WTC11 (cell line): ENCODE results near the gene GPR3. TPM values are rescaled to one million over a fixed set of nuclear protein-coding genes. Genes with fewer than 3 reads are reported as not detected.

Experiments
- ATAC-seq: fragments of 200-7000 bp; cut with Tn5 transposase; 2 replicates; pipeline ENCODE4 v1.10.0; 2021; ENCODE audit warnings: mild to moderate bottlenecking, moderate library complexity
- CTCF ChIA-PET: fragments of 300-600 bp; sonication (Branson Sonifier 250); formaldehyde crosslinking; loops from one replicate; lab custom pipeline; 2021; ENCODE audit warnings: antibody characterized with exemption; lab: Charles Lee
- POLR2A ChIA-PET: fragments of 350-600 bp; sonication (Branson Sonifier 250); formaldehyde crosslinking; loops from one replicate; lab custom pipeline; 2021; ENCODE audit warnings: antibody characterized with exemption; lab: Charles Lee
- DNase-seq: peaks from one replicate; pipeline ENCODE4 v3.0.0; 2021; ENCODE audit warnings: low spot score
- H3K27ac Mint-ChIP-seq: 2 replicates; pipeline ENCODE4 v1.8.0; 2021; ENCODE audit warnings: mixed read lengths
- H3K27me3 Mint-ChIP-seq: 2 replicates; pipeline ENCODE4 v1.8.0; 2021; ENCODE audit warnings: low read depth, mild to moderate bottlenecking, moderate library complexity, mixed read lengths
- H3K36me3 Mint-ChIP-seq: 2 replicates; pipeline ENCODE4 v1.8.0; 2021; ENCODE audit warnings: mixed read lengths
- H3K4me1 Mint-ChIP-seq: 2 replicates; pipeline ENCODE4 v1.8.0; 2022; ENCODE audit warnings: mixed read lengths
- H3K4me3 Mint-ChIP-seq: 2 replicates; pipeline ENCODE4 v1.8.0; 2021; ENCODE audit warnings: mild to moderate bottlenecking, moderate library complexity, mixed read lengths
- H3K9me3 Mint-ChIP-seq: 2 replicates; pipeline ENCODE4 v1.8.0; 2021; ENCODE audit warnings: mixed read lengths
- CBFB ChIP-seq: sonication (generic); formaldehyde crosslinking; IDR thresholded peaks from 2 replicates; pipeline ENCODE4 v1.8.1; 2022; ENCODE audit warnings: mild to moderate bottlenecking, low read depth, missing genetic modification reagents
- CREM ChIP-seq: sonication (generic); formaldehyde crosslinking; IDR thresholded peaks from 2 replicates; pipeline ENCODE4 v1.8.1; 2022; ENCODE audit warnings: mild to moderate bottlenecking, missing genetic modification reagents, moderate library complexity
- ELF4 ChIP-seq: sonication (generic); formaldehyde crosslinking; IDR thresholded peaks from 2 replicates; pipeline ENCODE4 v1.8.1; 2022; ENCODE audit warnings: low read depth, mild to moderate bottlenecking, moderate library complexity, missing genetic modification reagents
- GTF2I ChIP-seq: fragments of 250-450 bp; sonication (Bioruptor Pico); conservative IDR thresholded peaks from 2 replicates; pipeline ENCODE4 v1.4.0; 2021; ENCODE audit warnings: mild to moderate bottlenecking
- IRF2 ChIP-seq: sonication (generic); formaldehyde crosslinking; IDR thresholded peaks from 2 replicates; pipeline ENCODE4 v1.8.0; 2022; ENCODE audit warnings: low read depth, missing genetic modification reagents, borderline replicate concordance
- JUN ChIP-seq: sonication (generic); formaldehyde crosslinking; IDR thresholded peaks from 2 replicates; pipeline ENCODE4 v1.8.0; 2023; ENCODE audit warnings: mild to moderate bottlenecking, missing genetic modification reagents
- MXD4 ChIP-seq: fragments of 250-450 bp; sonication (Bioruptor Pico); IDR thresholded peaks from 2 replicates; pipeline ENCODE4 v1.8.0; 2021; ENCODE audit warnings: mild to moderate bottlenecking, moderate library complexity, borderline replicate concordance
- PRRX2 ChIP-seq: fragments of 250-450 bp; sonication (Bioruptor Pico); IDR thresholded peaks from 2 replicates; pipeline ENCODE4 v1.8.0; 2021; ENCODE audit warnings: mild to moderate bottlenecking
- RELA ChIP-seq: sonication (generic); formaldehyde crosslinking; IDR thresholded peaks from 2 replicates; pipeline ENCODE4 v1.8.1; 2022; ENCODE audit warnings: missing genetic modification reagents, mild to moderate bottlenecking, borderline replicate concordance
- RORB ChIP-seq: fragments of 250-450 bp; sonication (Bioruptor Pico); IDR thresholded peaks from 2 replicates; pipeline ENCODE4 v1.9.0; 2021; ENCODE audit warnings: mild to moderate bottlenecking
- TEAD4 ChIP-seq: sonication (generic); formaldehyde crosslinking; IDR thresholded peaks from 2 replicates; pipeline ENCODE4 v1.8.0; 2022; ENCODE audit warnings: mild to moderate bottlenecking, missing genetic modification reagents
- ZBTB21 ChIP-seq: sonication (generic); formaldehyde crosslinking; IDR thresholded peaks from 2 replicates; pipeline ENCODE4 v1.8.1; 2023; ENCODE audit warnings: mild to moderate bottlenecking, missing genetic modification reagents, borderline replicate concordance
- ZNF232 ChIP-seq: sonication (generic); formaldehyde crosslinking; IDR thresholded peaks from 2 replicates; pipeline ENCODE4 v1.8.0; 2022; ENCODE audit warnings: mild to moderate bottlenecking, missing genetic modification reagents
- ZNF423 ChIP-seq: fragments of 250-450 bp; sonication (Bioruptor Pico); IDR thresholded peaks from 2 replicates; pipeline ENCODE4 v2.1.2; 2022; ENCODE audit warnings: mild to moderate bottlenecking, moderate library complexity
- total RNA-seq: library from RNA; stranded (reverse); gene quantifications from 3 replicates; pipeline ENCODE4 v1.2.3, GENCODE V29; 2021
- TF ChIP-seq, protein P1 (sequence below): sonication (generic); formaldehyde crosslinking; IDR thresholded peaks from 2 replicates; pipeline ENCODE4 v1.8.1; 2023; ENCODE audit warnings: mild to moderate bottlenecking, missing genetic modification reagents, moderate library complexity
- TF ChIP-seq, protein P2 (sequence below): sonication (generic); formaldehyde crosslinking; IDR thresholded peaks from 2 replicates; pipeline ENCODE4 v1.8.1; 2022; ENCODE audit warnings: mild to moderate bottlenecking, missing genetic modification reagents, moderate library complexity, borderline replicate concordance
- TF ChIP-seq, protein P3 (sequence below): fragments of 250-450 bp; sonication (Bioruptor Pico); conservative IDR thresholded peaks from 2 replicates; pipeline ENCODE4 v1.9.0; 2021; ENCODE audit warnings: mild to moderate bottlenecking
- TF ChIP-seq, protein P4 (sequence below): sonication (generic); formaldehyde crosslinking; IDR thresholded peaks from 2 replicates; pipeline ENCODE4 v1.8.0; 2022; ENCODE audit warnings: mild to moderate bottlenecking, missing genetic modification reagents
- TF ChIP-seq, protein P5 (sequence below): sonication (generic); formaldehyde crosslinking; IDR thresholded peaks from 2 replicates; pipeline ENCODE4 v1.8.0; 2023; ENCODE audit warnings: mild to moderate bottlenecking, missing genetic modification reagents
- TF ChIP-seq, protein P6 (sequence below): sonication (generic); formaldehyde crosslinking; IDR thresholded peaks from 2 replicates; pipeline ENCODE4 v1.8.1; 2023; ENCODE audit warnings: mild to moderate bottlenecking, moderate library complexity, missing genetic modification reagents
- TF ChIP-seq, protein P7 (sequence below): sonication (generic); formaldehyde crosslinking; IDR thresholded peaks from 2 replicates; pipeline ENCODE4 v1.8.1; 2023; ENCODE audit warnings: mild to moderate bottlenecking, missing genetic modification reagents, moderate library complexity
- TF ChIP-seq, protein P8 (sequence below): sonication (generic); formaldehyde crosslinking; IDR thresholded peaks from 2 replicates; pipeline ENCODE4 v1.8.0; 2023; ENCODE audit warnings: missing genetic modification reagents
- TF ChIP-seq, protein P9 (sequence below): fragments of 200-600 bp; IDR thresholded peaks from 2 replicates; pipeline ENCODE4 v1.8.0; 2022; ENCODE audit warnings: antibody characterized with exemption
- TF ChIP-seq, protein P10 (sequence below): sonication (generic); formaldehyde crosslinking; IDR thresholded peaks from 2 replicates; pipeline ENCODE4 v1.8.0; 2022; ENCODE audit warnings: mild to moderate bottlenecking, missing genetic modification reagents

The GPR3 gene
- total RNA-seq, 1 experiment from 2014 or later: 12.4 TPM

DNA sequence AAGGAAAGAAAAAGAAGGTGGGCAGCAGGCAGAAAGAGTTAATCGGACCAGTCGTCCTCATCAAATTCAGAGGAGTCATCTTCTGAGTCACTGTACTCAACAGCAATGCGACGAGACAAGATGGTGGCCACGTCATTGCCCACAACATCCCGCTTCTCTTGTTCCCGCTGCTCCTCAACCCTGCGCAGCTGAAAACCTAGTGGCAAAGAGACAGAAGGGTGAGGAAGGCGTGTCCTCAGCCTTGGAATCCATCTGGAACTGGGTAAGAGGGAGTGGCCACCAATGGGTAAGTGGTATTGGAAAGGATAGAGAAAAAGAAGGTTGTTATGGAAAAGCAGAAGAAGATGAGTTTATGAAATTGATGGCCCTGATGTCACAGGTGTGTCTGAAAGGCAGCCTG, 15.7 kb downstream of the GPR3 start (continued):
- TF ChIP-seq, protein P1, sequence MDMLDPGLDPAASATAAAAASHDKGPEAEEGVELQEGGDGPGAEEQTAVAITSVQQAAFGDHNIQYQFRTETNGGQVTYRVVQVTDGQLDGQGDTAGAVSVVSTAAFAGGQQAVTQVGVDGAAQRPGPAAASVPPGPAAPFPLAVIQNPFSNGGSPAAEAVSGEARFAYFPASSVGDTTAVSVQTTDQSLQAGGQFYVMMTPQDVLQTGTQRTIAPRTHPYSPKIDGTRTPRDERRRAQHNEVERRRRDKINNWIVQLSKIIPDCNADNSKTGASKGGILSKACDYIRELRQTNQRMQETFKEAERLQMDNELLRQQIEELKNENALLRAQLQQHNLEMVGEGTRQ (CRISPR knock-in tag): no peak
- TF ChIP-seq, protein P2, sequence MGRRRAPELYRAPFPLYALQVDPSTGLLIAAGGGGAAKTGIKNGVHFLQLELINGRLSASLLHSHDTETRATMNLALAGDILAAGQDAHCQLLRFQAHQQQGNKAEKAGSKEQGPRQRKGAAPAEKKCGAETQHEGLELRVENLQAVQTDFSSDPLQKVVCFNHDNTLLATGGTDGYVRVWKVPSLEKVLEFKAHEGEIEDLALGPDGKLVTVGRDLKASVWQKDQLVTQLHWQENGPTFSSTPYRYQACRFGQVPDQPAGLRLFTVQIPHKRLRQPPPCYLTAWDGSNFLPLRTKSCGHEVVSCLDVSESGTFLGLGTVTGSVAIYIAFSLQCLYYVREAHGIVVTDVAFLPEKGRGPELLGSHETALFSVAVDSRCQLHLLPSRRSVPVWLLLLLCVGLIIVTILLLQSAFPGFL (CRISPR knock-in tag): no peak
- TF ChIP-seq, protein P3, sequence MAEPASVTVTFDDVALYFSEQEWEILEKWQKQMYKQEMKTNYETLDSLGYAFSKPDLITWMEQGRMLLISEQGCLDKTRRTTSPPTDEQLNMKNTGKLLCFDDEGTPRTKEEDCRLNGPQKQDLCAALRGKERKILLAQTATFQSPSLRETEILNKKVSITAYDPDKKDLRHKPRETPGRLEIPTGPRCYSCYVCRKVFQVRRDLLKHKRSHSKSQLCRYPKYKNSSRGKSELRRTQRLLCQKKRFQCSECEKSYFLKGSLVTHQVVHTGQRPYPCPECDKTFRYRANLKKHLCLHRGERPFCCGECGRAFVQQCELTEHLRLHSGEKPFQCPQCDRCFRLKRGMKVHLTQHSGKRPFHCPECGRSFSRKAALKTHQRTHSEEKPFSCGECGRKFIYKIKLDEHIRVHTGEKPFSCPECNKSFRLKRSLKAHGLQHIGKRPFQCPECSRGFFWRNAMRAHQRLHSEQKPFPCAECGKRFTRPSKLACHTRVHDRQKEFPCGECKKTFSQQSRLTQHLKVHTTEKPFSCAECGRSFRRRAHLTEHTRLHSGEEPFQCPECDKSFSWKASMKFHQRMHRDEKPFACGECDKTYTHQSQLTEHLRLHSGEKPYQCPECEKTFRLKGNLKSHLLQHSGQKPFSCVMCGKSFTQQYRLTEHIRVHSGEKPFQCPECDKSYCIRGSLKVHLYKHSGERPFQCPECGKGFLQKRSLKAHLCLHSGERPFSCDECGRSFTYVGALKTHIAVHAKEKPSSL (CRISPR knock-in tag): no peak
- TF ChIP-seq, protein P4, sequence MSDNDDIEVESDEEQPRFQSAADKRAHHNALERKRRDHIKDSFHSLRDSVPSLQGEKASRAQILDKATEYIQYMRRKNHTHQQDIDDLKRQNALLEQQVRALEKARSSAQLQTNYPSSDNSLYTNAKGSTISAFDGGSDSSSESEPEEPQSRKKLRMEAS: no peak
- TF ChIP-seq, protein P5, sequence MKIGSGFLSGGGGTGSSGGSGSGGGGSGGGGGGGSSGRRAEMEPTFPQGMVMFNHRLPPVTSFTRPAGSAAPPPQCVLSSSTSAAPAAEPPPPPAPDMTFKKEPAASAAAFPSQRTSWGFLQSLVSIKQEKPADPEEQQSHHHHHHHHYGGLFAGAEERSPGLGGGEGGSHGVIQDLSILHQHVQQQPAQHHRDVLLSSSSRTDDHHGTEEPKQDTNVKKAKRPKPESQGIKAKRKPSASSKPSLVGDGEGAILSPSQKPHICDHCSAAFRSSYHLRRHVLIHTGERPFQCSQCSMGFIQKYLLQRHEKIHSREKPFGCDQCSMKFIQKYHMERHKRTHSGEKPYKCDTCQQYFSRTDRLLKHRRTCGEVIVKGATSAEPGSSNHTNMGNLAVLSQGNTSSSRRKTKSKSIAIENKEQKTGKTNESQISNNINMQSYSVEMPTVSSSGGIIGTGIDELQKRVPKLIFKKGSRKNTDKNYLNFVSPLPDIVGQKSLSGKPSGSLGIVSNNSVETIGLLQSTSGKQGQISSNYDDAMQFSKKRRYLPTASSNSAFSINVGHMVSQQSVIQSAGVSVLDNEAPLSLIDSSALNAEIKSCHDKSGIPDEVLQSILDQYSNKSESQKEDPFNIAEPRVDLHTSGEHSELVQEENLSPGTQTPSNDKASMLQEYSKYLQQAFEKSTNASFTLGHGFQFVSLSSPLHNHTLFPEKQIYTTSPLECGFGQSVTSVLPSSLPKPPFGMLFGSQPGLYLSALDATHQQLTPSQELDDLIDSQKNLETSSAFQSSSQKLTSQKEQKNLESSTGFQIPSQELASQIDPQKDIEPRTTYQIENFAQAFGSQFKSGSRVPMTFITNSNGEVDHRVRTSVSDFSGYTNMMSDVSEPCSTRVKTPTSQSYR (CRISPR knock-in tag): no peak
- no peak for TF ChIP-seq PRRX2 (CRISPR knock-in tag)
- TF ChIP-seq JUN: no peak
- no peak for TF ChIP-seq RELA (CRISPR knock-in tag)
- TF ChIP-seq ZNF423 (CRISPR knock-in tag): no peak
- no peak for TF ChIP-seq IRF2
- TF ChIP-seq CREM (CRISPR knock-in tag): no peak
- TF ChIP-seq, protein P6, sequence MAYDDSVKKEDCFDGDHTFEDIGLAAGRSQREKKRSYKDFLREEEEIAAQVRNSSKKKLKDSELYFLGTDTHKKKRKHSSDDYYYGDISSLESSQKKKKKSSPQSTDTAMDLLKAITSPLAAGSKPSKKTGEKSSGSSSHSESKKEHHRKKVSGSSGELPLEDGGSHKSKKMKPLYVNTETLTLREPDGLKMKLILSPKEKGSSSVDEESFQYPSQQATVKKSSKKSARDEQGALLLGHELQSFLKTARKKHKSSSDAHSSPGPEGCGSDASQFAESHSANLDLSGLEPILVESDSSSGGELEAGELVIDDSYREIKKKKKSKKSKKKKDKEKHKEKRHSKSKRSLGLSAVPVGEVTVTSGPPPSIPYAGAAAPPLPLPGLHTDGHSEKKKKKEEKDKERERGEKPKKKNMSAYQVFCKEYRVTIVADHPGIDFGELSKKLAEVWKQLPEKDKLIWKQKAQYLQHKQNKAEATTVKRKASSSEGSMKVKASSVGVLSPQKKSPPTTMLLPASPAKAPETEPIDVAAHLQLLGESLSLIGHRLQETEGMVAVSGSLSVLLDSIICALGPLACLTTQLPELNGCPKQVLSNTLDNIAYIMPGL (CRISPR knock-in tag): no peak
- TF ChIP-seq, protein P7, sequence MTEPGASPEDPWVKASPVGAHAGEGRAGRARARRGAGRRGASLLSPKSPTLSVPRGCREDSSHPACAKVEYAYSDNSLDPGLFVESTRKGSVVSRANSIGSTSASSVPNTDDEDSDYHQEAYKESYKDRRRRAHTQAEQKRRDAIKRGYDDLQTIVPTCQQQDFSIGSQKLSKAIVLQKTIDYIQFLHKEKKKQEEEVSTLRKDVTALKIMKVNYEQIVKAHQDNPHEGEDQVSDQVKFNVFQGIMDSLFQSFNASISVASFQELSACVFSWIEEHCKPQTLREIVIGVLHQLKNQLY (CRISPR knock-in tag): no peak

DNA sequence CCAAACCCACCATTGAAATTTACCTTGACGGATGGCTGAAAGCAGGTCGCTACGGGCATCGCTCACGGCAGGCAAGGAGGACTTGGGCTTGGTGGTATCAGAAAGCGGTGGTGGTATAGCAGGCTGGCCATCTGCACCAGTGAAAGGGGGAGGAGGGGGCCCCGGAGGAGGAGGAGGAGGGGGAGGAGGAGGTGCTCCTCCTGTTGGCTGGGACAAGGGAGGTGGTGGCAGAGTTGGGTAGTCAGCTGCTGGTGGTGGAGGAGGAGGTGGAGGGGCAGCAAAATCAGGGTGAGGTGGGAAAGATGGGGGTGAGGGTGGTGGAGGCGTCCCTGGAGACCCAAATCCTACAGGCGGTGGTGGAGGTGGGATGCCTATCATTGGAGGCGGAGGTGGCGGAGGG, 17.2 kb downstream of the GPR3 start:
- no peak overlapping the region for H3K4me3 Mint-ChIP-seq
- DNase-seq: no peak
- peaks cover 61% of the 10 kb centered on the region for H3K36me3 Mint-ChIP-seq
- H3K4me1 Mint-ChIP-seq: peaks cover 24% of the 10 kb centered on the region
- ATAC-seq: no peak
- no peak overlapping the region for H3K27ac Mint-ChIP-seq
- H3K9me3 Mint-ChIP-seq: no peaks in the 10 kb centered on the region
- H3K27me3 Mint-ChIP-seq: no peaks in the 10 kb centered on the region
- CTCF ChIA-PET: interaction anchor here (1.7 kb wide), 1 partner anchor 14 kb away, joined by 4 read pairs; no protein-coding TSS in a partner anchor
- POLR2A ChIA-PET: no interaction called here
- TF ChIP-seq CBFB (CRISPR knock-in tag) (no peak), ZNF232 (CRISPR knock-in tag) (no peak), CREM (CRISPR knock-in tag) (no peak), ZBTB21 (no peak), TEAD4 (no peak), IRF2 (no peak), JUN (no peak), GTF2I (CRISPR knock-in tag) (no peak), MXD4 (CRISPR knock-in tag) (no peak), RORB (no peak), ELF4 (CRISPR knock-in tag) (no peak)
- TF ChIP-seq, protein P8, sequence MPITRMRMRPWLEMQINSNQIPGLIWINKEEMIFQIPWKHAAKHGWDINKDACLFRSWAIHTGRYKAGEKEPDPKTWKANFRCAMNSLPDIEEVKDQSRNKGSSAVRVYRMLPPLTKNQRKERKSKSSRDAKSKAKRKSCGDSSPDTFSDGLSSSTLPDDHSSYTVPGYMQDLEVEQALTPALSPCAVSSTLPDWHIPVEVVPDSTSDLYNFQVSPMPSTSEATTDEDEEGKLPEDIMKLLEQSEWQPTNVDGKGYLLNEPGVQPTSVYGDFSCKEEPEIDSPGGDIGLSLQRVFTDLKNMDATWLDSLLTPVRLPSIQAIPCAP (CRISPR knock-in tag): no peak
- TF ChIP-seq, protein P9, sequence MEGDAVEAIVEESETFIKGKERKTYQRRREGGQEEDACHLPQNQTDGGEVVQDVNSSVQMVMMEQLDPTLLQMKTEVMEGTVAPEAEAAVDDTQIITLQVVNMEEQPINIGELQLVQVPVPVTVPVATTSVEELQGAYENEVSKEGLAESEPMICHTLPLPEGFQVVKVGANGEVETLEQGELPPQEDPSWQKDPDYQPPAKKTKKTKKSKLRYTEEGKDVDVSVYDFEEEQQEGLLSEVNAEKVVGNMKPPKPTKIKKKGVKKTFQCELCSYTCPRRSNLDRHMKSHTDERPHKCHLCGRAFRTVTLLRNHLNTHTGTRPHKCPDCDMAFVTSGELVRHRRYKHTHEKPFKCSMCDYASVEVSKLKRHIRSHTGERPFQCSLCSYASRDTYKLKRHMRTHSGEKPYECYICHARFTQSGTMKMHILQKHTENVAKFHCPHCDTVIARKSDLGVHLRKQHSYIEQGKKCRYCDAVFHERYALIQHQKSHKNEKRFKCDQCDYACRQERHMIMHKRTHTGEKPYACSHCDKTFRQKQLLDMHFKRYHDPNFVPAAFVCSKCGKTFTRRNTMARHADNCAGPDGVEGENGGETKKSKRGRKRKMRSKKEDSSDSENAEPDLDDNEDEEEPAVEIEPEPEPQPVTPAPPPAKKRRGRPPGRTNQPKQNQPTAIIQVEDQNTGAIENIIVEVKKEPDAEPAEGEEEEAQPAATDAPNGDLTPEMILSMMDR: no peak
- TF ChIP-seq, protein P10, sequence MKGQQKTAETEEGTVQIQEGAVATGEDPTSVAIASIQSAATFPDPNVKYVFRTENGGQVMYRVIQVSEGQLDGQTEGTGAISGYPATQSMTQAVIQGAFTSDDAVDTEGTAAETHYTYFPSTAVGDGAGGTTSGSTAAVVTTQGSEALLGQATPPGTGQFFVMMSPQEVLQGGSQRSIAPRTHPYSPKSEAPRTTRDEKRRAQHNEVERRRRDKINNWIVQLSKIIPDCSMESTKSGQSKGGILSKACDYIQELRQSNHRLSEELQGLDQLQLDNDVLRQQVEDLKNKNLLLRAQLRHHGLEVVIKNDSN (CRISPR knock-in tag): no peak
